Pancreas (tissue), 10 donors: ENCODE measurements around the gene SYNE2. TPM values are rescaled to one million over a fixed set of nuclear protein-coding genes. Genes with fewer than 3 reads are reported as not detected.

ENCODE experiments used
- ATAC-seq, 4 donors: fragments of 200-7000 bp; cut with Tn5 transposase; one replicate each; pipeline versions ENCODE4 v1.8.0 to v1.9.1; 2020; ENCODE audit warnings: mild to moderate bottlenecking in 4 of 4, moderate library complexity in 4 of 4
- DNase-seq, 6 donors: peaks; one replicate each; pipeline ENCODE4 v3.0.0-alpha.2; 2020
- FAIRE-seq: peaks from 2 replicates; lab custom pipeline; 2012; peaks lifted over from hg19 to GRCh38; lab: Jason Lieb, UNC
- H3K27ac ChIP-seq, 4 donors: fragments of 200-600 bp; sonication (generic); 1 replicate in 3 of 4; 2 replicates in 1 of 4; pipeline versions ENCODE4 v1.5.0 to v1.8.0; 2020
- H3K27me3 ChIP-seq, 4 donors: fragments of 200-600 bp; one replicate each; pipeline ENCODE4 v1.8.0; 2021
- H3K36me3 ChIP-seq, 3 donors: fragments of 200-600 bp; sonication (generic) in 1 of 3; one replicate each; pipeline versions ENCODE4 v1.5.0 to v1.8.0; 2020 to 2021
- H3K4me1 ChIP-seq, 3 donors: fragments of 200-600 bp; one replicate each; pipeline ENCODE4 v1.8.0; 2021
- H3K4me3 ChIP-seq, 4 donors: fragments of 200-600 bp; sonication (generic) in 2 of 4; one replicate each; pipeline versions ENCODE4 v1.5.0 to v1.8.0; 2020 to 2021
- H3K9me3 ChIP-seq, 4 donors: fragments of 200-600 bp; one replicate each; pipeline ENCODE4 v1.8.0; 2021
- CTCF ChIP-seq, 4 donors: fragments of 200-600 bp; sonication (generic) in 3 of 4; IDR thresholded peaks; one replicate each; pipeline versions ENCODE4 v1.5.0 to v1.8.0; 2021; ENCODE audit warnings: antibody characterized with exemption in 4 of 4
- WGBS, 2 donors: extraction: QIAGEN DNeasy Blood & Tissue Kit; methylation state at CpG; one replicate each; pipeline ENCODE4 v1.1.7; 2013; 5-methylcytosine and 5-hydroxymethylcytosine counted together
- intact Hi-C, 3 donors: fragments of 100-400 bp; cut with DNase I; formaldehyde crosslinking; loops; one replicate each; pipeline versions ENCODE4 v1.11.1 to v1.14.2; 2022
- polyA plus RNA-seq, 2 donors: library from polyadenylated mRNA; stranded (reverse); fragments of 200-250 nt; gene quantifications; one replicate each; pipeline ENCODE4 v1.2.3, GENCODE V29; 2013
- total RNA-seq, 6 donors: library from RNA; stranded (reverse); fragmentation: NEBNext Ultra II Directional in 4 of 6; extraction: Animal tissue kit (Norgen Biotek cat#: 25700) in 4 of 6; gene quantifications; one replicate each; pipeline versions ENCODE4 v1.2.1 to v1.2.4, GENCODE V29; 2021 to 2023
- donor health status: healthy with polysubstance abuse.
- donor health status: DM: no; HTN: no; CAD: no; lungs with moderate emphysema.
- donor health status: DM: no; HTN: no; CAD: no.
- donor health status: control.
- donor health status: control.
- donor health status: Bipolar disorder and iron deficiency.
- donor health status: DM: yes; HTN: yes; CAD: no.
- donor health status: DM: no; HTN: no; CAD: no.
- donor health status: DM: no; HTN: no; CAD: no.
- donor health status: DM: yes; HTN: yes; CAD: no.

SYNE2 gene
- total and polyA plus RNA-seq, 8 donors = 45.2 to 103 (median 56.6) TPM

- intact Hi-C loops = no loop called here
- no peak for TF ChIP-seq CTCF (IDR thresholded peaks at IDR 0.05)
- no peak overlapping the region for H3K27ac ChIP-seq
- no peaks in the 10 kb centered on the region for H3K27me3 ChIP-seq
- WGBS, 2 donors = 75 to 78% methylated on average over 7 of the region's 7 CpGs
- H3K9me3 ChIP-seq = no peaks in the 10 kb centered on the region
- FAIRE-seq = no peak
- ATAC-seq = no peak
- H3K4me1 ChIP-seq = peaks cover 0 to 12% (median 8%) of the 10 kb centered on the region in 3 donors
- DNase-seq = no peak
- no peaks in the 10 kb centered on the region for H3K36me3 ChIP-seq
- H3K4me3 ChIP-seq = no peak overlapping the region
Measured at GRCh38 chr14:63910583-63911363, 58.0 kb downstream of the SYNE2 start.

GRCh38 chr14:63911404-63911803 lies 58.6 kb downstream of the SYNE2 start:
- DNase-seq = no peak
- H3K36me3 ChIP-seq = no peaks in the 10 kb centered on the region
- TF ChIP-seq CTCF (IDR thresholded peaks at IDR 0.05) = no peak
- intact Hi-C loops = no loop called here
- peaks cover 0 to 12% (median 8%) of the 10 kb centered on the region in 3 donors for H3K4me1 ChIP-seq
- 93 to 96% methylated on average over 1 of the region's 1 CpG for WGBS, 2 donors
- no peaks in the 10 kb centered on the region for H3K9me3 ChIP-seq
- no peak for FAIRE-seq
- H3K27me3 ChIP-seq = no peaks in the 10 kb centered on the region
- no peak overlapping the region for H3K27ac ChIP-seq
- H3K4me3 ChIP-seq = no peak overlapping the region
- ATAC-seq = no peak

GRCh38 chr14:63912286-63912685 lies 59.5 kb downstream of the SYNE2 start:
- no peaks in the 10 kb centered on the region for H3K36me3 ChIP-seq
- no peak for DNase-seq
- no peak for TF ChIP-seq CTCF (IDR thresholded peaks at IDR 0.05)
- peaks cover 4 to 18% (median 8%) of the 10 kb centered on the region in 3 donors for H3K4me1 ChIP-seq
- no peak for ATAC-seq
- 79 to 95% methylated on average over 1 of the region's 1 CpG for WGBS, 2 donors
- no peaks in the 10 kb centered on the region for H3K27me3 ChIP-seq
- no peak overlapping the region for H3K4me3 ChIP-seq
- H3K27ac ChIP-seq = no peak overlapping the region
- intact Hi-C loops = no loop called here
- no peaks in the 10 kb centered on the region for H3K9me3 ChIP-seq
- no peak for FAIRE-seq

- Histone ChIP-seq H3K4me1 (peaks cover 4 to 24% (median 24%) of the 10 kb centered on the region in 3 donors), H3K36me3 (no peaks in the 10 kb centered on the region), H3K27ac (no peak overlapping the region), H3K9me3 (no peaks in the 10 kb centered on the region), H3K4me3 (no peak overlapping the region), H3K27me3 (no peaks in the 10 kb centered on the region)
- intact Hi-C loops = no loop called here
- 72 to 75% methylated on average over 11 of the region's 11 CpGs for WGBS, 2 donors
- no peak for FAIRE-seq
- TF ChIP-seq CTCF (IDR thresholded peaks at IDR 0.05) = no peak
- ATAC-seq = no peak
- DNase-seq = no peak
Measured at GRCh38 chr14:63918411-63918810, 65.6 kb downstream of the SYNE2 start.
